Endodermal cell (in vitro differentiated cells): ENCODE results near the gene MCTS1. TPM values are rescaled to one million over a fixed set of nuclear protein-coding genes. Genes with fewer than 3 reads are reported as not detected.

ENCODE experiments used
- DNase-seq: peaks from one replicate; pipeline ENCODE4 v3.0.0-alpha.2; 2017
- H3K27ac ChIP-seq: 2 replicates; pipeline ENCODE4 v1.5.1; 2013; ENCODE audit warnings: mild to moderate bottlenecking, low read depth, low read length, moderate library complexity
- H3K27me3 ChIP-seq: 2 replicates; pipeline ENCODE4 v1.6.1; 2013; ENCODE audit warnings: mild to moderate bottlenecking, low read length, moderate library complexity; ENCODE audit not compliant: insufficient read depth, control insufficient read depth, poor library complexity, severe bottlenecking
- H3K36me3 ChIP-seq: 2 replicates; pipeline ENCODE4 v1.7.0; 2013; ENCODE audit warnings: mild to moderate bottlenecking, low read length, moderate library complexity; ENCODE audit not compliant: control insufficient read depth, insufficient read depth
- H3K4me1 ChIP-seq: one replicate; pipeline ENCODE4 v1.7.0; 2013; ENCODE audit warnings: low read length; ENCODE audit not compliant: control insufficient read depth, insufficient read depth
- H3K4me3 ChIP-seq: 2 replicates; pipeline ENCODE4 v1.5.1; 2013; ENCODE audit warnings: mild to moderate bottlenecking, low read length, moderate library complexity
- H3K9ac ChIP-seq: 2 replicates; pipeline ENCODE4 v1.6.1; 2013; ENCODE audit warnings: mild to moderate bottlenecking, low read length, moderate library complexity; ENCODE audit not compliant: poor library complexity, severe bottlenecking; ENCODE audit errors: extremely low read depth
- H3K9me3 ChIP-seq: 2 replicates; pipeline ENCODE4 v1.6.1; 2013; ENCODE audit warnings: mild to moderate bottlenecking, low read length, moderate library complexity; ENCODE audit not compliant: control insufficient read depth
- H3K27ac Mint-ChIP-seq: 2 replicates; pipeline ENCODE4 v1.8.0; 2020; ENCODE audit warnings: mixed read lengths
- H3K27me3 Mint-ChIP-seq: 2 replicates; pipeline ENCODE4 v1.8.0; 2021; ENCODE audit warnings: mild to moderate bottlenecking, mixed read lengths; ENCODE audit not compliant: insufficient read depth
- H3K36me3 Mint-ChIP-seq: 2 replicates; pipeline ENCODE4 v1.8.0; 2020; ENCODE audit warnings: low read depth, mixed read lengths
- H3K4me1 Mint-ChIP-seq: 2 replicates; pipeline ENCODE4 v1.8.0; 2020; ENCODE audit warnings: mixed read lengths
- H3K4me3 Mint-ChIP-seq: 2 replicates; pipeline ENCODE4 v1.8.0; 2020; ENCODE audit warnings: mild to moderate bottlenecking, moderate library complexity, mixed read lengths
- H3K9me3 Mint-ChIP-seq: 2 replicates; pipeline ENCODE4 v1.8.0; 2020; ENCODE audit warnings: mild to moderate bottlenecking, mixed read lengths
- CTCF ChIP-seq: fragments of 200-600 bp; sonication (generic); conservative IDR thresholded peaks from 2 replicates; pipeline ENCODE4 v1.5.0; 2021; ENCODE audit warnings: antibody characterized with exemption, mild to moderate bottlenecking
- WGBS, 2 experiments: methylation state at CpG; one replicate each; pipeline versions ENCODE4 v1.1.5 to v1.1.7; 2013; ENCODE audit warnings: missing lambda C conversion rate in 2 of 2, mixed read lengths in 1 of 2; ENCODE audit not compliant: insufficient coverage in 1 of 2, insufficient read length in 1 of 2; 5-methylcytosine and 5-hydroxymethylcytosine counted together
- long read RNA-seq, 4 experiments: library from polyadenylated mRNA in 2 of 4; library from RNA in 1 of 4; library from capped mRNA in 1 of 4; stranded (forward) in 3 of 4; unstranded in 1 of 4; transcript quantifications; one replicate each; pipeline ENCODE4 v2.0.0, GENCODE V29; 2020 to 2021; ENCODE audit warnings: inconsistent platforms in 1 of 4
- polyA plus RNA-seq, 2 experiments: library from polyadenylated mRNA; stranded (reverse); fragments of 50-300 nt; gene quantifications; one replicate each; pipeline ENCODE4 v1.2.3, GENCODE V29; 2013
- total RNA-seq, 2 donors: library from RNA; stranded (reverse); fragmentation: NEBNext Ultra II Directional in 1 of 2; extraction: Animal tissue kit (Norgen Biotek cat#: 25700) in 1 of 2; gene quantifications; 2 replicates in 1 of 2; 3 replicates in 1 of 2; pipeline ENCODE4 v1.2.1, GENCODE V29; 2021

Gene MCTS1
- 10 to 100 TPM; 24.0 to 27.3 TPM for total RNA-seq
- polyA plus RNA-seq (2013, experiment 1 of 2), result 48.7 TPM
- 44.0 TPM for polyA plus RNA-seq (2013, experiment 2 of 2)
- long read RNA-seq, experiment 1, transcript MCTS1-202 (6 exons, 1,018 nt), result major isoform, 16 of 18 reads
- long read RNA-seq, experiment 1, partial matches to known transcripts, result 1 of 18 reads
- long read RNA-seq, experiment 1, other reads (novel, unspliced or antisense), result 1 of 18 reads
- long read RNA-seq, experiment 2, transcript MCTS1-202 (6 exons, 1,018 nt), result major isoform, 20 of 23 reads
- long read RNA-seq, experiment 2, partial matches to known transcripts, result 2 of 23 reads
- long read RNA-seq, experiment 2, other reads (novel, unspliced or antisense), result 1 of 23 reads
- long read RNA-seq, experiment 3, transcript MCTS1-202 (6 exons, 1,018 nt), result major isoform, 13 of 16 reads
- long read RNA-seq, experiment 3, partial matches to known transcripts, result 0 of 16 reads
- long read RNA-seq, experiment 3, other reads (novel, unspliced or antisense), result 3 of 16 reads
- long read RNA-seq, experiment 4, transcript MCTS1-202 (6 exons, 1,018 nt), result major isoform, 72 of 74 reads
- long read RNA-seq, experiment 4, partial matches to known transcripts, result 0 of 74 reads
- long read RNA-seq, experiment 4, other reads (novel, unspliced or antisense), result 2 of 74 reads

GRCh38 chrX:120603707-120604360 is at the start of gene MCTS1:
MCTS1 (plus strand) TSS chrX:120604101; CDS start chrX:120604237, 136 bp downstream.
- peak within 1 kb of the TSS; percentile 75 for H3K27ac ChIP-seq
- peak within 1 kb of the TSS; percentile 88 for H3K4me3 Mint-ChIP-seq
- peaks cover 6% of the 10 kb centered on the region for H3K36me3 Mint-ChIP-seq
- peaks cover 5% of the 10 kb centered on the region for H3K4me1 Mint-ChIP-seq
- H3K27ac Mint-ChIP-seq, result peak within 1 kb of the TSS; percentile 95
- peak within 1 kb of the TSS; percentile 62 for H3K9ac ChIP-seq
- DNase-seq, result peak; percentile 91
- H3K27me3 ChIP-seq, result no peaks in the 10 kb centered on the region
- no peak for TF ChIP-seq CTCF
- no peaks in the 10 kb centered on the region for H3K9me3 ChIP-seq
- peaks cover 48% of the 10 kb centered on the region for H3K9me3 Mint-ChIP-seq
- peak within 1 kb of the TSS; percentile 97 for H3K4me3 ChIP-seq
- H3K36me3 ChIP-seq, result no peaks in the 10 kb centered on the region
- no peaks in the 10 kb centered on the region for H3K4me1 ChIP-seq
- H3K27me3 Mint-ChIP-seq, result peaks cover 10% of the 10 kb centered on the region
- WGBS, 2 experiments, result 0% methylated on average over 25 of the region's 31 CpGs; no CpG with 5 or more reads in 1 of the 2 experiments

GRCh38 chrX:120556251-120556650 is 47.6 kb upstream of the MCTS1 start:
- no peaks in the 10 kb centered on the region for H3K4me1 Mint-ChIP-seq
- Histone ChIP-seq H3K27ac (no peak overlapping the region), H3K36me3 (peaks cover 18% of the 10 kb centered on the region), H3K9ac (no peak overlapping the region), H3K4me1 (no peaks in the 10 kb centered on the region), H3K4me3 (no peak overlapping the region), H3K27me3 (no peaks in the 10 kb centered on the region), H3K9me3 (no peaks in the 10 kb centered on the region)
- TF ChIP-seq CTCF, result no peak
- H3K9me3 Mint-ChIP-seq, result peaks cover 26% of the 10 kb centered on the region
- no peak overlapping the region for H3K4me3 Mint-ChIP-seq
- no peak overlapping the region for H3K27ac Mint-ChIP-seq
- 100% methylated on average over 1 to 3 of the region's 5 CpGs for WGBS, 2 experiments
- DNase-seq, result no peak
- peaks cover 32% of the 10 kb centered on the region for H3K36me3 Mint-ChIP-seq
- no peaks in the 10 kb centered on the region for H3K27me3 Mint-ChIP-seq

GRCh38 chrX:120559804-120560203 is 44.1 kb upstream of the MCTS1 start:
- DNase-seq, result no peak
- no peaks in the 10 kb centered on the region for H3K4me1 ChIP-seq
- Mint-ChIP-seq H3K9me3 (peaks cover 39% of the 10 kb centered on the region), H3K36me3 (peaks cover 15% of the 10 kb centered on the region), H3K4me3 (peak overlapping the region; percentile 80), H3K27ac (peak overlapping the region; percentile 93), H3K4me1 (peaks cover 6% of the 10 kb centered on the region), H3K27me3 (no peaks in the 10 kb centered on the region)
- peaks cover 14% of the 10 kb centered on the region for H3K36me3 ChIP-seq
- 3% methylated on average over 5 of the region's 7 CpGs; no CpG with 5 or more reads in 1 of the 2 experiments for WGBS, 2 experiments
- H3K27me3 ChIP-seq, result no peaks in the 10 kb centered on the region
- H3K9me3 ChIP-seq, result no peaks in the 10 kb centered on the region
- H3K27ac ChIP-seq, result no peak overlapping the region
- H3K4me3 ChIP-seq, result peak overlapping the region; percentile 93
- peak overlapping the region; percentile 88 for H3K9ac ChIP-seq
- TF ChIP-seq CTCF, result no peak
